HG02678 (cell line): ENCODE data around the gene ATMIN.

Source experiments
- ATAC-seq: cut with Tn5 transposase; IDR thresholded peaks from one replicate; pipeline ENCODE4 v1.9.1; 2021; ENCODE audit warnings: mild to moderate bottlenecking, moderate library complexity; ENCODE audit not compliant: unreplicated experiment

The ATMIN gene

DNA sequence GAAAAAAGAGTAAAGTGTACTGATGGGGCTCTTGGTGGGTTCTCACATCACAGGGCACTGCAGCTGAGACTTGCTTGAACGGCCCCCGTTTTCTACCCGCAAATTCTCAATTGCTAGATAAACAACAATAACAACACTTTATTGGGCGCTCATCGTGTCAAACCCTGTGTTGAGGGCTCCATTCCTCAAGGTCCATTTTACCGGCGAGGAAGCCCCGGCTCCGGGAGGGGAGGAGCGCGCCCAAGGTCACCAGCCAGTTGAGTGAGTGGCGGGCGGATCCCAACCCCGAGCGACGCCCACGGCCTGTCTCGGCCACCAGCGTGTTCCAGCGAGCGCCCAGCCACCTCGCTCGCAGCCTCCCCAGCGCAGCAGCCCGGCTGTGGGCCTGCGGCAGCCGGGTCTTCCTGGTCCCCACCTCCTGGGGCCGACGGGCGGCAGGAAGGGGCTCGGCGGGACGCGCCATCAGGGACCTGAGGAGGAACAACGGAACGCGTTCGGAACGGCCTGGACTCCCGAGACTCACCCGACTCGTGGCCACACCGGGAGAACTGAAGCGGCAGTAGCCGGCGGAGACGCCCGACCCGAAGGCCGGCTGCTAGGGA is 29.3 kb upstream of the ATMIN start:
- peak; percentile 27 for ATAC-seq

DNA sequence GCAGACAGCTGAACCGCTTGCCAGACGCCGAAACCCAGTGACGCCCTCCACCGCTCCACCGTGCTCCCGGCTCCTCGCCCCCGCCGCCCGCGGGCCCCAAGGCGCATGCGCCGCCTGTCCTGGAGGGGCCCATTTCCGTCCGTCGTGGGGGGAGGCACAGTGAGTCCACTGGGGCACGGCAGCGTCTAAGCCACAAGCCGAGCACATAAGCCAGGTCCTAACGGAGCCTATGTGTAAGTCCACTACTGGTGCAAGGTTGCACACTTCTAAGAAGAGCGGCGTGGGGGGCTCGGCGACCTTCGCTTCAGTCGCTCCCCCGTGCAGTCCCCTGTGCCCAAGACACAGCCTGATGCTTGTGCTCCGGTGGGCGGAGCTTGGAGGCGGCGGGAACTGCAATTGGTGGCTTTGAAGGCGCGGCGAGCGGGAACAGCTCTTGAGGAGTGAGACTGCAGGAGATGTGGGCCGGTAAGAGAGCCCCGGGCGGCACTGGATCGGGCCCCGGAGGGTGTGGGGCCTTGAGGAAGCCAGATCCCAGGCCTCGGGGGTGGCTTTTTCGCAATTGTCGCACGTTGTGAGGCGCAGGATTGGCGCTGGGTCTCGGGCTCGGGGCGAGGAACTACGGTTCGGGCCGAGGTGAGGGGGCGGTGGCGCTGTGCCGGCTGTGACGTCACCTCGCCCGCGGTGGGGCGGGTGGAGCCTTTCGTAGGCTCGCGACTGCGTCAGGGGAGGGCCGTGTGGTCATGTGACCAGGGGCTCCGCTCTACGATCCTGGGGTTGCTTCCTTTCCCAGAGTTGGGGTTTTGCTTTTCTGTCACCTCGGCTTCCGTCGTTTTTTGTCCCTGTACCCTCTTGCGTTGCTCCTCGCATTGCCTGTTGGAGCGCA is 28.6 kb upstream of the ATMIN start, which contains the start of the genes CENPN and CMC2:
Gene CENPN, plus strand, starts transcription at position 402 of the 883 bp plus-strand sequence. CDS start 4,726 bp downstream, outside the sequence.
Gene CMC2, minus strand, starts transcription at position 73 of the 883 bp plus-strand sequence. CDS start 9,491 bp downstream, outside the sequence.
- ATAC-seq, result peak; percentile 81

DNA sequence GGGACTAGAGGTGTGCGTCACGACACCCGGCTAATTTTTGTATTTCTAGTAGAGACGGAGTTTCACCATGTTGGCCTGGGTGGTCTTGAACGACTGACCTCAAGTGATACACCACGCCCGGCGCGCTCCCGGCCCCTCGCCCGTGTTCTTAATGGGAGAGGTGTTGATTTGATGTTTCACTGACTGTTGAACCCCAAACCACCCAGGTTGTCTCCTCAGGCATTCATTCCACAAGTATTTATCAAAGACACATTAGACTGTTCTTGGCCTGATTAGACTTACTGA is 27.2 kb upstream of the ATMIN start:
- ATAC-seq, result no peak

DNA sequence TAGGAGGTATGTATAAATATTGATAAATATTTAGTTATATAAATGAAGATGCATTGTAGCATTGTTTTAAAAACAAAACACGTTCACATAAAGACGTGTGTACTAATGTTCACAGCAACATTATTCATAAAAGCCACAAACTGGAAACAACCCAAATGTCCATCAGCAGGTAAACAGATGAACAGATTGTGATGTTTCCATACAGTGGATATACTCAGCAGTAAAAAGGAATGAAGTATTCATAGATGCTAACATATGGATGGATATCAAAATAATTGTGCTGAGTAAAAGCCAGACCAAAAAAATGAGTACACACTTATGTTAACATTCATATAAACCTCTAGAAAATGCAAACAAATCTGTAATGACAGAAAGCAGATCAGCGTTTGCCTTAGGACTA is 22.7 kb upstream of the ATMIN start:
- no peak for ATAC-seq

DNA sequence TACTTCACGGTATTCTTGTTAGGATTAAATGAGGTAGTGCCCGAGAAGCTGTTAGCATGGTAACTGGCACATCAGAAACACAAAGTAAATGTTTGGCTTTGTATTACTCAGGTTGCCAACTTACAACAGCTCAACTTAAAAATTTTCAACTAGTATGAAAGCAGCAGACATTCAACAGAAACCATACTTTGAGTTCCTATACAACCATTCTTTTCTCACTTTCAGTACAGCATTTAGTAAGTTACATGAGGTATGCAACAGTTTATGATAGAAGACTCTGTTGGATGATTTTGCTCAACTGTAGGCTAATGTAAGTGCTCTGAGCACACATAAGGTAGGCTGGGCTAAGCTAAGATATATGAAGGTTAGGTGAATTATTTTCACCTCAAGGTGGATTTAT is 21.0 kb upstream of the ATMIN start:
- ATAC-seq, result no peak

DNA sequence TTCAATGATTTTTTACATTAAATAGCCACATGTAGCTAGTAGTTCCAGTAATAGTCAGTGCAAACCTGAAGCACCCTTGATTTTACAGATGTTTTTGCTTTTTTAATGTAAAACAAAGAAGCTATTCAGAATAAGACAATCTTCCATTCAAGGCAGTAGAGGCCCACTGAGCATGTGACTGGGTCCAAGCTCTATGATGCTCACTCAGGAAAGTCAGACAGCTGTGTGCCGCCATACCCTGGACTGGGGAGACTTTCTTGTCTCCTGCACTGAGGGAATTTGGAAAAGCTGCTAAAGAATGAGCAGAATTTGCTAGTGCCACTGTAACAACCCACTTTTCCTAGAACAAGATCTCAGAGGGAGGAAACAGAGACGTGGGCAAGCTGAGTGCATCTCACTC is 17.1 kb upstream of the ATMIN start:
- no peak for ATAC-seq

DNA sequence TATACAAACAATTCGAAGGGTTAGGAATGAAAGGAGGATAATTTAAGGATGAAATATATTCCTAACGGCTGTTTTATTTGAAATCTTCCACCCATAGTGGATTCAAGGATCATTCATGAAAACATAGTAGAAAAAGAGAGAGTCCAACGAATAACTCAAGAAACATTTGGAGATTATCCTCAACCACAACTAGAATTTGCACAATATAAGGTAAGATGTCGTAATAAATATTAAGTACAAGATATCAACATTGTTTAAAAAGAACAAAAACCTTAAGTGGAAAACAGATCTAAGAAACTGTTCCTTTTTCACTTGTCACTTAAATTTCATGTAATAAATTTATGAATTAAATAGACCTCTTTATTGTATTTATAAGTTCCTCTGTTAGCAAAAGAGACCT is 9.2 kb upstream of the ATMIN start:
- ATAC-seq, result no peak

DNA sequence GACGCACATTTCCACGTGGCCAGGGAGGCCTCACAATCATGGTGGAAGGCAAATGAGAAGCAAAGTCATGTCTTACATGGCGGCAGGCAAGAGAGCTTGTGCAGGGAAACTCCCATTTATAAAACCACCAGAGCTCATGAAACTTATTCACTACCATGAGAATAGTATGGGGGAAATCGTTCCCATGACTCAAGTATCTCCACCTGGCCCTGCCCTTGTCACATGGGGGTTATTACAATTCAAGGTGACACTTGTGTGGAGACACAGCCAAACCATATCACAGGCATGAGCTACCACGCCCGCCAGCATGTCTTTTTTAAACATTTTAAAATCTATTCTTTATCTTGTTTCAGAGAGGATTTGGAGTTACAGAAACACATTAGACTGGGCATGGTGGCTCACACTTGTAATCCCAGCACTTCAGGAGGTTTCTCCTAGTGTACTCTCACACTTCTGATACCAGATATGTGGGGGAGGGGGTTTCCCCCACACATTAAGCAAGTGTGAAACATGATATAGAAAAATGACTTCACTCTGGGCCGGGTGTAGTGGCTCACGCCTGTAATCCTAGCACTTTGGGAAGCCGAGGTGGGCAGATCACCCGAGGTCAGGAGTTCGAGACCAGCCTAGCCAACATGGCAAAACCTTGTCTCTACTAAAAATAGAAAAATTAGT is 5.6 kb upstream of the ATMIN start:
- no peak for ATAC-seq

DNA sequence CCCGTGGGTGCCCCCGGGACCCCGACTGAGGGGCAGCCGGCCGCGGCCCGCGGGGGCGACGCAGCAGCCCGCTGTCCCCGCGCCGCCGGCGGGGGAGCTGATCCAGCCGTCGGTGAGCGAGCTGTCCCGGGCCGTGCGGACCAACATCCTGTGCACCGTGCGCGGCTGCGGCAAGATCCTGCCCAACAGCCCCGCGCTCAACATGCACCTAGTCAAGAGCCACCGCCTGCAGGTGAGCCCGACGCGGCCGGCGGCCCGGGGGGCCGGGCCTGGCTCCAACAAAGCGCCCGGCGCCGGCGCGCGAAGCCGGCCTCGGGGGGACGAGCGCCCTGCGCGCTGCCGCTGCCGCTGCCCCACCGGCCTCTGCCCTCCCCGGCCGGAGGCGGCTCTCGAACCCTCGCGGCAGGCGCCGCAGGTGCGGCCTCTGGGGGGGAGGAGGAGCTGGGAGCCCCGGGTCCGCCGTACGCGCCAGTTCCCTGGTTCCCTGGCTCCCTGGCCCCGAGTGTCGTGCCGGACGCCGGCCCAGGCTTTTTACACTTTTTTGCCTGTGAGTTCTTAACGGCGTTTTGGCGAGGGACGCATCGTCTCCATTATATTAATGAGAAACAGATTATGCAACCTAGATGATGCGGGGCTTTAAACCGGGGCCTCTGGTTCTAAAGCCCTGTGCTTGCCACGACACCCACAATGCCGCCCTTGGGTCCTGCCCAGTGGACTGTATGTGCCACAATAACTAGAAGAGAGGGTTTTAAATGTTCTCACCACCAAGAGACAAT is 521 bp downstream of the ATMIN start:
- ATAC-seq, result peak; percentile 53

DNA sequence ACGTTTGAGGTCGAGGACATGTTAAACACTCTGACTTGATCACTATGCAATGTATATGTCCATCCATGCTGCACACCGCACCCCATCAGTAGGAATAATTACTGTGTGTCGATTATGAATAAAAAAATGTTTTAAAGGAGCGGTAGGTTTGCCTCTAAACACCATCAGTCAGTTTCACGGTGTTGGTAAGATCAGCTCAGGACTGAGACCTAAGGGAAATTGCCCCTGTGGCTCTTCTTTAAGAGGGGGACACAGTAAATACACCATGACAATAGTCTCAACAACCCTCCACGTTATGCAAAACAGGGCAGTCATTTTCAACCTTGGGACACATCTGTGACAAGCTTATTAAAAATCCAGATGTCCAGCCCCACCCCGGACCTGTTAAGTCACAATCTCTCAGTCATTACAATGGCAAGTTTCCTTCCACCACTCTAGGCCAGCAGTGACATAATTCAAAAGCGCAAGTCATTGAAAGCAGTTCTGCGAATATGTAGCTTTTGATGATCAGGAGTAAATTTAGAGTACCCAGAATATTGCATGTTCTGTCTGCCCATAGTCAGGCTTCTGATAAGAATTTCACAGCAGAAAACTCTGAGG is 1.2 kb downstream of the ATMIN start:
- ATAC-seq, result no peak

DNA sequence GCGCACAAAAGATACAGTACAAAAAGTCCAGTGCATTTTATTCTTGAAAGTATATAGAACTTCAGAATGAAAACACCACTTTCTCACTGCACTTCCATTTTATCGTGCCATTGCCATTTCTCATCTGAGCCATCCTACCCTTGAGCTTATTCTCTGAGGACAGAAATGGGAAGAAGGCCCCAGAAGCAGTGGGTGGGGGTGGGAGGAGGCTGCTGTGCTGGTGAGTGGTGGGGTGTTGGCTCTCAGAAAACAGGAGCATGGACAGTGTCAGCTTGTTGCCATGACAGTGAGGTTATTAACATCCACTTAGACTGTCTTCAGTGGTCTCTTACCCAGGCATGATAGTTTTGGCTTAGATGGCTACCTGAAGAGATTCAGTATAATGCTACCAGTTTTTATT is 4.5 kb downstream of the ATMIN start:
- no peak for ATAC-seq

DNA sequence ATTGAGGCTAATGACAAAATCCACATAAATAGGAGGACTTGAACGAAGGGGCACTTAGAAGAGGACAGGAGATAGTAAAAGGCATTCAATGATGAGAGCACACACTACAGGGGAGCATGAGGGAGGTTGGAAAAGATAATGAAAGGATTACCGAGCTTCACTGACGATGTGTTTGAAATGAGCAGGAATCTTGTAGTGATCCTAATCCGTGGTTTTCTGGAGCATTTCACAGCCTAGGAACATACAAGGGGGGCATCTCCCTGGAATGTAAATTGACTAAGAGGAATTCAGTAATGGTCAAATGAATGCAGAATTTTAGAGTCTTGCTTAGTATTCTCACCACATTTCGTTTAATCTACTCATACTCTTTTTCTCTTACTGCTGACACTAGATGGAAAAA is 5.2 kb downstream of the ATMIN start:
- no peak for ATAC-seq

DNA sequence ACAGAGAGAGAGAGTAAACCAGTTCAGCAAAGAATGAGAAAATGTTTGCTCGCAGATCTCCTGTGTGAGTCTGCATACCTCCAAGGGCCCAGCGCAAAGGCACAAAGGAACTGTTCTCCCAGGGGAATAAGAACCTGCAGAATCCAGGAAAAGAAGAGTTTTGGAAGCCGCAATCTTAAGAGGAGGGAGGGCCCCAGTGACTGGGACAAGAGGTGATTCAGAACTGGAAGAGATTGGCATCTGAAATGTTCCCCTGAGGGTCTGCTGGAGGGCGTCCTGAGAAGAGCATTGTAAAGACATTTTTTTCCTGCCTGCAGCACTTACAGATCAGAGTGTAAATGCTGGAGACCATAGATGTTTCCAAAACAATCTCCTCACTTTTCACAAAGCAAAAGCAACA is 6.1 kb downstream of the ATMIN start:
- no peak for ATAC-seq

DNA sequence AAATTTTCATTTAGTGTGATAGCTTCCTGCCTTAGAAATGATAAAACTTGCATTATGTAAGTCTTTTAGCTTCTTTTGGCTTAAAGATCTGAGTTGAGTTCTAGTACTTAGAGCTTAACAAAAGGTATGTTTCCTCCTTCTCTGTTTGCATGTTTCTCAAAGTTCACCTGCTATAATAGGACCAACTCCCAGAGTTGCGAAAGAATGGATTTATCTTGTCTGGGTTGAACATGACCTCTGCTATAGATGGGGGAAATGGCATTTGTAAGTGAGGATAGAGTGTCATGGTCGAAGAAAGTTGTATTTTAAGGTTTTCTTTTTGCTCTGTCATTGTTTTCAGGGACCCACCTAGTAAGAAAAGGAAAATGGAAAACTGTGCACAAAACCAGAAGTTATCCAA is 7.2 kb downstream of the ATMIN start:
- ATAC-seq, result no peak

DNA sequence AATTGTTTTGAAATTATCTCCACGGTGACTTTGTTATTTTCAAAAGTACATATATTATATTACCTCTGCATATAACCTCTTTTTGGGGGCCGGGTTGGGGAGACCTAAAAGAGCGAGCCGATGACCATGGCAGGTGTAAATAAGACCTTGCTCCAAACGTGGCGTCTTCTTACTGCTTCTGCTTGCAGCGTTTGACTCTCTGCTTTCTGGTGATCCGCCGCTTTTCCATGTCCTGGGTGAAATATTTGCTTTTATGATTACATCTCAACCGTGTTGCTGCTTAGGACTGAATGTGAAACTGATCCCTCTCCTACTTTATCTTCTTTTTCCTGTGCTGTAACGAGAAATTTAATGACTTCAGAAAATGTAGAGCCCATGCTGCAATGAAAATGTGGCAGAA is 18.1 kb downstream of the ATMIN start:
- no peak for ATAC-seq

DNA sequence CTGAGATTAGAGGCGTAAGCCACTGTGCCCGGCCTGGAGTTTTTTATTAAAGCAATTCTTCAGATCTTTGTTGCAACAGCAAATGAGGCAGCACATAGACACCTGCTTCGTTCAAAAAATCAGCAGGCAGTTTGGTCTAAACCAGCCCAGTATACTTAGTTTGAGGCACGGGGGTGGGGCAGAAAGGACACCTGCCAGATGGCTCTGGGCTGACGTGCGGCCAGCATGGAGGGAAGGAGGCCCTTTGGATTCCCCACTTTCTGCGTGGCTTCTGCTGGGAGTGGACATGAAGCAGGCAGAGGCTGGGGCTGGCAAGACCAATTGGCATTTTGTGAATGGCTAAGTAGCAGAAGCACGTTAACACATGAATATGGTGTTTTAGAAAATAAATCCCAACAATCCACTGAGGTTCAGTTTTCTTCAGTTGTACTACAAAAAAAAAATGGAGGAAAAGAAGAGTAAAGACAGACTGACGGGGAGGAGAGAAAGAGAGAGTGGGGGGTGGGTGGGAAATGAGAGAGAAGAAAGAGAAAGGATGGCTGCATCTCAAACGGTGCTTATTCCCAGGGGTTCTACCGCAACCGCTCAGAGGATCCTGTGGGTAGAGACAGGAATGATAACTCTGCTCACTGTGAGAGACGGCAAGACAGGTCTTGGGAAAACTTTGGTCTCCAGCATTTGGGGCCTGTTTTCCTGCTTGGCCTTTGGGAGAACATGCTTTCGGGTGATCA is 25.1 kb downstream of the ATMIN start:
- no peak for ATAC-seq

DNA sequence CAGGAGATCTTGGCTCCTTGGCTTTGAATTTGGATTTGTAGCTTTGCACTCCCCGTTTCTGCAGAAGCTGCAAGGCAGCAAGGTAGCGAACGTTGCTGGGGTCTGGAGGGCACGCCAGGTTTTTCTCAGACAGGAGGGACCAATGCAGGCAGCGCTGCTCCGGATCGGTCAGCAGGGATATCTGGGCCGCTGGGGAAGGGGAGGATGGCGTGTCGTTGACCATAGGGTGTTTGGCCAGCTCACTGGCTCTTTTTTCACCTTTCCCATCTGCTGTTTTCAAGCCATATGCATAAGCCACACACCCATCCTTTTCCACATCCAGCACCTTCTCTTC is 25.6 kb downstream of the ATMIN start:
- no peak for ATAC-seq

DNA sequence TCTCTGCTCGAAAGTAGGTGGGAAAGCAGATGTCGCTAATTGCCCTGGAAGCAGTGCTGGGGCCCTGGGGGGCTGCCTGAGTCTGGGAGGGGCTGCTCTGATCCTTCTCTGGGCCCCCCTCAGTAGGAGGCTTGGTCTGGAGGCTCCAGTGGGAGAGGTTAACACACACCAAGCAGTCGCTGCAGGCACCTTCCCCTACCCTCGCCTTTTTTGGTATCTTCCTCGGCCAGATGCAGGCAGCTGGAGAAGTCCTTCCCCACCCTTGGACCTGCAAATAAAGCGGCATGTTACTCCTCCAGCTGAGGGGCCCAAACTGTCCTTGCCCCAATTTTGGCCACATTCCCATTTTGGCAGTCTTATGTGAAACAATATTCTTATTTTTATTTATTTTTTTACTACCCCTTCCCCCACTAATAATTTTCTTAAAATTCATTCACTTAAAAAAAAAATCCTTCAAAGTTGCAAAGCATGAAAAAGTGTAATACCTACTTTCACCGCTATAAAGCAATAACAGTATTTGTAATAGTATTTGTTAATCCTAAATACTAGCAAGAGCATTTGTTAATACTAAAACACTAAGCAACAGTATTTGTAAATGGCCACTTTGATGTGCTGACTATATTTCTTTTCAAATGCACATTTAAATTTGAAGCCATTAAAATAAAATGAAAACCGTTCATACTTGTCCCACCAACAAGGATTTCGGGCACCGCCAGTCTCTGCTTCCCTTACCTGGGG is 26.4 kb downstream of the ATMIN start:
- ATAC-seq, result no peak

DNA sequence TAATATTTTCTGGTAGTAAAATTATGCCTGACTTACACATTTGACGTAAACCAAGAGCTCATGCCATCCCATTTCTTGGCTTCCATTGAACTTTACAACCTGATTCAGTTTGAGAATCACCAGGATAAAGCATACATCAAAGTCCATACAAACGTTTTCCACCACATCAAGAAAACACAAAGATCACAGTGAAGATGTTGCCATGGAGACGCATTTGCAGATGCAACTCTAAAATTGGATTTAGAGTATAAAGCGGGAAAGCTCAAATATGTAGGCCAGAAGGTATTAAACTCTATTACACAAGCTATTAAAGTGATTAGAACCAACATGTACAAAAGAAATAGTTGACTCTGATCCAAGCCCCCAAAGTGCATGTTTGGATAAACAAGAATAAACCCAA is 31.0 kb downstream of the ATMIN start:
- no peak for ATAC-seq

DNA sequence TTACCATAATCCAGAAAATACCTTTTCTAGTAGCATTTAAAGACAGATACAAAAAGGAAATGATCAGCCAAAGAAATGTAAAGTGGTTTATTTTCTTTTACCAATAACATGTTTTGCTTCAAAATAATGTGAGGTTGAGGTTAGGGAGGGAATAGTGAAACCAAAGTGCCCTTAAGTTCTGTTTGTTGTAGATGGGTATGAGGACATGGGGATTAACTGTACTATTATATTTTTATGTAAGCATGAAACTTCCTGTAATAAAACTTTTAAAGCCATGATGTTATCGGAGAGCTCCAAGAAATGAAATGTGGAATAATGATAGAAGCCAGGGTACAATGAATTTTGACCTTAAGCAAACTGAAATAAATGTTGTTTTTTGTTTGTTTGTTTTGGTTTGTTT is 31.5 kb downstream of the ATMIN start:
- no peak for ATAC-seq
